PFSK-1 (cell line): ENCODE measurements around the gene FAN1.

Source experiments
- FOXP2 ChIP-seq: optimal IDR thresholded peaks from 2 replicates; pipeline ENCODE3; 2011; ENCODE audit warnings: borderline replicate concordance, control low read depth, inconsistent platforms; ENCODE audit not compliant: insufficient read depth; ENCODE audit errors: extremely low read length, extremely low read depth
- POLR2AphosphoS5 ChIP-seq: IDR thresholded peaks from 2 replicates; pipeline ENCODE4 v1.6.1; 2012; ENCODE audit warnings: low read depth, mild to moderate bottlenecking, control low read depth, low read length, moderate library complexity
- SIN3A ChIP-seq: IDR thresholded peaks from 2 replicates; pipeline ENCODE4 v1.6.1; 2012; ENCODE audit warnings: mild to moderate bottlenecking, low read length, moderate library complexity, borderline replicate concordance; ENCODE audit not compliant: insufficient read depth
- TAF1 ChIP-seq: IDR thresholded peaks from 2 replicates; pipeline ENCODE4 v1.6.1; 2012; ENCODE audit warnings: low read length, control low read depth, borderline replicate concordance; ENCODE audit not compliant: insufficient read depth
- TF ChIP-seq, protein P1 (sequence below), 2 experiments: IDR thresholded peaks; 2 replicates each; pipeline versions ENCODE4 v1.6.1 to v1.8.0; 2011 to 2012; ENCODE audit warnings: low read depth in 2 of 2, low read length in 2 of 2, control low read depth in 1 of 2, inconsistent platforms in 1 of 2, mild to moderate bottlenecking in 1 of 2, moderate library complexity in 1 of 2; ENCODE audit not compliant: insufficient read depth in 1 of 2

FAN1 gene

GRCh38 chr15:30877070-30877469, 26.6 kb upstream of the FAN1 start:
- no peak for TF ChIP-seq POLR2AphosphoS5
- TF ChIP-seq TAF1, result no peak
- TF ChIP-seq FOXP2, result no peak
- no peak for TF ChIP-seq SIN3A
- TF ChIP-seq, protein P1, sequence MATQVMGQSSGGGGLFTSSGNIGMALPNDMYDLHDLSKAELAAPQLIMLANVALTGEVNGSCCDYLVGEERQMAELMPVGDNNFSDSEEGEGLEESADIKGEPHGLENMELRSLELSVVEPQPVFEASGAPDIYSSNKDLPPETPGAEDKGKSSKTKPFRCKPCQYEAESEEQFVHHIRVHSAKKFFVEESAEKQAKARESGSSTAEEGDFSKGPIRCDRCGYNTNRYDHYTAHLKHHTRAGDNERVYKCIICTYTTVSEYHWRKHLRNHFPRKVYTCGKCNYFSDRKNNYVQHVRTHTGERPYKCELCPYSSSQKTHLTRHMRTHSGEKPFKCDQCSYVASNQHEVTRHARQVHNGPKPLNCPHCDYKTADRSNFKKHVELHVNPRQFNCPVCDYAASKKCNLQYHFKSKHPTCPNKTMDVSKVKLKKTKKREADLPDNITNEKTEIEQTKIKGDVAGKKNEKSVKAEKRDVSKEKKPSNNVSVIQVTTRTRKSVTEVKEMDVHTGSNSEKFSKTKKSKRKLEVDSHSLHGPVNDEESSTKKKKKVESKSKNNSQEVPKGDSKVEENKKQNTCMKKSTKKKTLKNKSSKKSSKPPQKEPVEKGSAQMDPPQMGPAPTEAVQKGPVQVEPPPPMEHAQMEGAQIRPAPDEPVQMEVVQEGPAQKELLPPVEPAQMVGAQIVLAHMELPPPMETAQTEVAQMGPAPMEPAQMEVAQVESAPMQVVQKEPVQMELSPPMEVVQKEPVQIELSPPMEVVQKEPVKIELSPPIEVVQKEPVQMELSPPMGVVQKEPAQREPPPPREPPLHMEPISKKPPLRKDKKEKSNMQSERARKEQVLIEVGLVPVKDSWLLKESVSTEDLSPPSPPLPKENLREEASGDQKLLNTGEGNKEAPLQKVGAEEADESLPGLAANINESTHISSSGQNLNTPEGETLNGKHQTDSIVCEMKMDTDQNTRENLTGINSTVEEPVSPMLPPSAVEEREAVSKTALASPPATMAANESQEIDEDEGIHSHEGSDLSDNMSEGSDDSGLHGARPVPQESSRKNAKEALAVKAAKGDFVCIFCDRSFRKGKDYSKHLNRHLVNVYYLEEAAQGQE (IDR thresholded peaks at IDR 0.05; ENCODE audit: insufficient read depth in 1 of 2, low read depth in 2 of 2, low read length in 2 of 2), result no peak

DNA sequence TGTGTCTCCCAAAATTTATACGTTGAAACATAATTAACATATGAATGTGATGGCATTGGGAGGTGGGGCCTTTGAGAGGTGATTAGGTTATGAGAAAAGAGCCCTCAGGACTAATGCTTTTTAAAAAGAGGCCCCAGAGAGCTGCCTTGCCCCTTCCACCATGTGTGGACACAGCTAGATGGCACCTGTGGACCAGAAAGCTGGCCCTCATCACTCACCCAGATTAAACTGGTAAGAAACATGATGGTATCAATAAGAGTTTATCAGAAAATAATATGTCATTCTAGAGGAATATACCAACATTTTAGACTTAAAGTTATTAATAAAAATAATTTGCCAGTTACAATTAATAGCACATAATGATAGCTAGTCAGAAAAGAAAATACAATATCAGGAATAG, 25.2 kb upstream of the FAN1 start:
- no peak for TF ChIP-seq TAF1
- no peak for TF ChIP-seq POLR2AphosphoS5
- TF ChIP-seq FOXP2, result no peak
- TF ChIP-seq SIN3A, result no peak
- TF ChIP-seq, protein P1 (IDR thresholded peaks at IDR 0.05; ENCODE audit: insufficient read depth in 1 of 2, low read depth in 2 of 2, low read length in 2 of 2), result no peak

DNA sequence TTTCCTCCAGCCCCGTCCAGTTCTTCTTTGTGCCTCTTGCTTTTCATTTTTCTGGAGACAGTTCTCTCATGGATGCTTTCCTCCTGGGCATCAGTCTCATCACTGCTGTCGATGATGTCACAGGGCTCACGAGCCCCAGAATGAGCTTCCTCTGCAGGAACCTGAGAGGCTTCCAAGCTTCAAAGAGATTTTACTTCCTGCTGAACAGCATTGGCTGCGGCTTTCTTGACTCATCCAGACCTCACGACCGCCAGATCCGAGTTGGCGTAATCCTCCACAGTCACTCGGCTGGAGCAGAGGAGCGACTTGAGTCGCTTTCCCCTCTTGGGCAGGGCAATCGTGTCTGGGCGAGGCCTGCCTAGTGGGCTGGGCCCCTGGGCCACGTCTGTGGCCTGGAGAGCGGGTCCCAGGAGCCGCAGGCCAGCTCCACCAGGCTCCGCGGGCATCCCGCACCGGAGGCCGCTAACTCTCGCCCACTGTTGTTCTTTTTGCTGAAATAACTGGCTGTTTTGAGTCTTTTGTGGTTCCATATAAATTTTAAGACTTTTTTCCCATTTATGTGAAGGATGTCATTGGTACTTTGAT, 20.8 kb upstream of the FAN1 start:
- TF ChIP-seq TAF1 (no peak), POLR2AphosphoS5 (no peak), SIN3A (no peak), FOXP2 (no peak)
- TF ChIP-seq, protein P1 (IDR thresholded peaks at IDR 0.05; ENCODE audit: insufficient read depth in 1 of 2, low read depth in 2 of 2, low read length in 2 of 2), result no peak

DNA sequence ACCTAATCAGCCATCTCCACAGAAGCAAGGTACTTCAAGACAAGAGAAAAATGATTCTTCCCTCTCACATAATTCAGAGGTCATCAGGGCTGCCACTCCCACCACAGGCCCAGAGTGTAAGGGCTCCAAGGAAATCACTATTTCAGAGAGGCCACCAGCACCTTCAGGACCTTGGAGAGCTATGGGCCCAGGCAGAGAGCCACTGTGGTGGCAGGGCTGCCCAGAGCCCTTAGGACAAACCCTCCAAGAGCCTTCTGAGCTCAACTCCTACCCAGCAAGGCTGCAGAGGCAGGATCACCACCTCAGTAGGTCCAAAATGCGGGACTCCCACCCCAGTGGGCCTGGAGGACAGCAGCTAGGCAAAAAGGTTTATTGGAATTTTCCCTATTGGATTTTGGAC, 17.9 kb upstream of the FAN1 start:
- TF ChIP-seq TAF1 (no peak), POLR2AphosphoS5 (no peak)
- TF ChIP-seq, protein P1 (IDR thresholded peaks at IDR 0.05; ENCODE audit: insufficient read depth in 1 of 2, low read depth in 2 of 2, low read length in 2 of 2), result peak; percentile 85 to 94

- TF ChIP-seq TAF1, result no peak
- no peak for TF ChIP-seq SIN3A
- TF ChIP-seq FOXP2, result no peak
- no peak for TF ChIP-seq POLR2AphosphoS5
- TF ChIP-seq, protein P1 (IDR thresholded peaks at IDR 0.05; ENCODE audit: insufficient read depth in 1 of 2, low read depth in 2 of 2, low read length in 2 of 2), result no peak
These were observed 14.5 kb upstream of the FAN1 start for GRCh38 chr15:30889196-30889595.
